Kidney epithelial cell (primary cell): ENCODE data around the gene CCDC43. TPM values are rescaled to one million over a fixed set of nuclear protein-coding genes. Genes with fewer than 3 reads are reported as not detected.
"Not testable (repeated sequence)": the region's sequence is repeated elsewhere in the genome, so short reads cannot be mapped to it uniquely, and the experiment has no call there.

ENCODE experiments used
- DNase-seq: peaks from one replicate; pipeline ENCODE4 v3.0.0-alpha.2; 2010; ENCODE audit warnings: low read depth
- H3K27me3 ChIP-seq: 2 replicates; pipeline ENCODE4 v1.6.0; 2011; ENCODE audit warnings: low read length; ENCODE audit not compliant: control insufficient read depth, insufficient read depth
- H3K36me3 ChIP-seq: 2 replicates; pipeline ENCODE4 v1.5.1; 2011; ENCODE audit warnings: low read length; ENCODE audit not compliant: control insufficient read depth, insufficient read depth
- H3K4me3 ChIP-seq: 2 replicates; pipeline ENCODE4 v1.5.1; 2011; ENCODE audit warnings: low read depth, mild to moderate bottlenecking, control low read depth, low read length
- total RNA-seq: library from RNA; depleted of rRNA; stranded (reverse); fragments of >200 nt; gene quantifications from 2 replicates; pipeline ENCODE4 v1.2.3, GENCODE V29; 2015
- TF ChIP-seq, protein P1 (sequence below): IDR thresholded peaks from 2 replicates; pipeline ENCODE4 v1.5.1; 2011; ENCODE audit warnings: mild to moderate bottlenecking, moderate library complexity, low read length, control low read depth, inconsistent platforms; ENCODE audit not compliant: insufficient read depth, poor library complexity, severe bottlenecking

CCDC43 gene
- 22.7 and 23.6 TPM in 2 replicates for total RNA-seq

DNA sequence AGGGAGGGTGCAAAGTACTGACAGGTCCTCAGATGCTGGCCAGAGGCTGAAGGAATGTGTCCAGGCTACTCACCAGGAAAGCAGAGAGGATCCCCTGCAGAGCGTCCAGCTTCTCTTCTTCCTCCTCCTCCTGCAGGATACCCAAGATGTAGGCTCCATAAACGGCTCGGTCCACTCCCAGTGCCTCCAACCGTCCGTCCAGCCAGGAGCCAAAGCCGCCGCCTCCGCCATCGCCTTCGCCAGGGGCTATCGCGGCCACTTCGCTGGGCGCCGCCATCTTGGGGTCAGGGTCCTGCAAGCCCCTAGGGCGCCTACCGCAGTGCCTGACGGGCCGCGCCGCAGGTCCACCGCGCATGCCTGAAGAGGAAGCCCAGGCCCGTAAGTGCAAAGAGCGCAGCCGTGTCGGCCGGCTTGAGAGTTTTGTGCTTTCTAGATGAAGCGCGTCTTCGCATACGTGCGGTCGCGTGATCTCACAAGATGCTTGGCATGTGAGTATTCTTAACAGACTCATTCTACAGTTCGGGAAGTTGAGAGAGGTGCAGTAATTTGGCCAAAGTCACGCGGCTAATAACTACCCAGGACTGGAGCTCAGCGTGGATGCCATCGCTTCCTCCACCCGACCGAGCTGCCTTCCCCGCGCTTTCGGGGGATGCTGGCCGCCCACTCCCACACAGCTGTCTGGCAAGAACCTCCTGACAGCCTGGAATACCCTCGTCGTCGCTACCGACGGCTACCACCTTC, at the start of gene CCDC43:
TSS of gene CCDC43 (minus strand) at position 300 of the 741 bp plus-strand sequence. CDS start at position 277, 23 bp downstream.
- no peaks in the 10 kb centered on the region for H3K27me3 ChIP-seq
- peak; percentile 71 for DNase-seq
- H3K4me3 ChIP-seq = peak within 1 kb of the TSS; percentile 63
- H3K36me3 ChIP-seq = no peaks in the 10 kb centered on the region
- TF ChIP-seq, protein P1, sequence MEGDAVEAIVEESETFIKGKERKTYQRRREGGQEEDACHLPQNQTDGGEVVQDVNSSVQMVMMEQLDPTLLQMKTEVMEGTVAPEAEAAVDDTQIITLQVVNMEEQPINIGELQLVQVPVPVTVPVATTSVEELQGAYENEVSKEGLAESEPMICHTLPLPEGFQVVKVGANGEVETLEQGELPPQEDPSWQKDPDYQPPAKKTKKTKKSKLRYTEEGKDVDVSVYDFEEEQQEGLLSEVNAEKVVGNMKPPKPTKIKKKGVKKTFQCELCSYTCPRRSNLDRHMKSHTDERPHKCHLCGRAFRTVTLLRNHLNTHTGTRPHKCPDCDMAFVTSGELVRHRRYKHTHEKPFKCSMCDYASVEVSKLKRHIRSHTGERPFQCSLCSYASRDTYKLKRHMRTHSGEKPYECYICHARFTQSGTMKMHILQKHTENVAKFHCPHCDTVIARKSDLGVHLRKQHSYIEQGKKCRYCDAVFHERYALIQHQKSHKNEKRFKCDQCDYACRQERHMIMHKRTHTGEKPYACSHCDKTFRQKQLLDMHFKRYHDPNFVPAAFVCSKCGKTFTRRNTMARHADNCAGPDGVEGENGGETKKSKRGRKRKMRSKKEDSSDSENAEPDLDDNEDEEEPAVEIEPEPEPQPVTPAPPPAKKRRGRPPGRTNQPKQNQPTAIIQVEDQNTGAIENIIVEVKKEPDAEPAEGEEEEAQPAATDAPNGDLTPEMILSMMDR = no peak

GRCh38 chr17:44738214-44738906, 48.8 kb upstream of the CCDC43 start:
- Histone ChIP-seq H3K4me3 (no peak overlapping the region), H3K36me3 (no peaks in the 10 kb centered on the region), H3K27me3 (no peaks in the 10 kb centered on the region)
- DNase-seq = peak; percentile 67
- TF ChIP-seq, protein P1 = no peak

GRCh38 chr17:44736551-44737240, 47.1 kb upstream of the CCDC43 start:
- no peaks in the 10 kb centered on the region for H3K27me3 ChIP-seq
- H3K36me3 ChIP-seq = no peaks in the 10 kb centered on the region
- TF ChIP-seq, protein P1 = no peak
- DNase-seq = no peak
- no peak overlapping the region for H3K4me3 ChIP-seq

DNA sequence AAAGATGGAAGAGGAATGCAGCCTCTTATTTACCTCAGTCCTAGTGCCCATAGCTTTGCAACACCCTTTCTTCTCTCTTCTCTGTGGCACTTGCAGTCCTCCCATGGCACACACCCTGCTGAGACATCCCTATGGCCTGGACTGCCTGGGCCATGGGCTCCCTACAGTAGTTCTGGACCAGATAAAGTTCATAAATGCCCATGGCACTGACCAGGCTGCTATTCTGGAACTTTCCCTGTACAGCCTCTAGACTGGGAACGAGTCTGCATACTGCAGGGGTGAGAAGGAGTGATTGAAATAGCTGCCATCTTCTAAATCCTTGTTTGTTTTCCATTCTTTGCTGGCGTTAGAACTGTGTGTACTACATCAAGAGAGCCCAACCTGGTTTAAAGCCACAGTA, 44.7 kb upstream of the CCDC43 start:
- Histone ChIP-seq H3K36me3 (no peaks in the 10 kb centered on the region), H3K27me3 (no peaks in the 10 kb centered on the region), H3K4me3 (no peak overlapping the region)
- TF ChIP-seq, protein P1 = no peak
- DNase-seq = no peak

DNA sequence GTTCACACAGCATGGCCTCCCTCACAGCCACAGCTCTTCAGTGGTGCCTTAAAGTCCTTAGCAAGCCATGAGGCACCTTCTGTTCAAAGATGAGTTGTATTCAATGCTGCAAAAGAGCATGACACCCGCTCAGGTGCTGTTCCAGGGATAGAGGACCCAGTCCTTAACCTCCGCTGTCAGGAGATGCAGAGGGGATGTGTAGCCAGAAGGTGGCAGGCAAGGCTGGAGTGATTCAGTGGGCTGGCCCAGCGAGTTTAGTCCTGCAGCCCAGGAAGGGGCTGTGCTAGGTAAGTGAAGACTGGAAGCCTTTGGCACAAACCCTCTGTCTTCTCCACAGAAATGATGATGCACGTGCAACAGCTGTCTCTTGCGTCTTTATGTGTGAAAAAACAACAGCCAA, 44.2 kb upstream of the CCDC43 start:
- H3K36me3 ChIP-seq = no peaks in the 10 kb centered on the region
- no peaks in the 10 kb centered on the region for H3K27me3 ChIP-seq
- no peak overlapping the region for H3K4me3 ChIP-seq
- DNase-seq = no peak
- TF ChIP-seq, protein P1 = peak; percentile 44

DNA sequence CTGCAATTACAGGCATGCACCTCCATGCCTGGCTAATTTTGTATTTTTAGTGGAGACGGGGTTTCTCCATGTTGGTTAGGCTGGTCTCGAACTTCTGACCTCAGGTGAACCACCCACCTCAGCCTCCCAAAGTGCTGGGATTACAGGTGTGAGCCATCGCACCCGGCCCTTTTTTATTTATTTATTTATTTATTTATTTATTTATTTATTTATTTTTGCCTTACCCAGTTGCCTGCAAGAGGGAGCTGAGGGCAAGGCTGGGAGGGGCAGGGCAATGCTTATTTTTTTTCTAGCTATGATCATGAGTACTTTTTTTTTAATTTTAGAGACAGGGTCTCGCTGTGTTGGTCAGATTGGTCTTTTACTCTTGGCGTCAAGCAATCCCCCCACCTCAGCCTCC, 36.5 kb upstream of the CCDC43 start:
- not testable (repeated sequence) for DNase-seq, H3K36me3 ChIP-seq, H3K27me3 ChIP-seq, H3K4me3 ChIP-seq
